T-helper 2 cell treated with Interferon-gamma antibody and Interleukin-4, amounts not matched to agents 5 μg/mL and 100 μg/mL, for 36 hours (primary cell): Measurements from ENCODE around the gene PAX2.

Experiments used
- DNase-seq: peaks from one replicate; pipeline ENCODE4 v3.0.0; 2021; ENCODE audit warnings: low spot score
- H3K27ac Mint-ChIP-seq: one replicate; pipeline ENCODE4 v1.8.0; 2021; ENCODE audit warnings: mild to moderate bottlenecking, mixed read lengths
- H3K27me3 Mint-ChIP-seq: one replicate; pipeline ENCODE4 v1.8.0; 2021; ENCODE audit warnings: low read depth, mixed read lengths
- H3K36me3 Mint-ChIP-seq: one replicate; pipeline ENCODE4 v1.8.0; 2021; ENCODE audit warnings: low read depth, mixed read lengths
- H3K4me1 Mint-ChIP-seq: one replicate; pipeline ENCODE4 v1.8.0; 2021; ENCODE audit warnings: low read depth, mixed read lengths
- H3K4me3 Mint-ChIP-seq: one replicate; pipeline ENCODE4 v1.8.0; 2022; ENCODE audit warnings: mild to moderate bottlenecking, moderate library complexity, mixed read lengths
- H3K9me3 Mint-ChIP-seq: one replicate; pipeline ENCODE4 v1.8.0; 2021; ENCODE audit warnings: mixed read lengths

Gene PAX2

GRCh38 chr10:100715101-100715444, 30.3 kb upstream of the PAX2 start:
- Mint-ChIP-seq H3K36me3 (no peaks in the 10 kb centered on the region), H3K9me3 (no peaks in the 10 kb centered on the region), H3K27me3 (peaks cover 88% of the 10 kb centered on the region), H3K4me1 (peaks cover 4% of the 10 kb centered on the region), H3K4me3 (no peak overlapping the region), H3K27ac (no peak overlapping the region)
- DNase-seq = no peak

- Mint-ChIP-seq H3K4me3 (no peak overlapping the region), H3K27ac (no peak overlapping the region), H3K36me3 (no peaks in the 10 kb centered on the region), H3K27me3 (peaks cover 90% of the 10 kb centered on the region), H3K9me3 (no peaks in the 10 kb centered on the region), H3K4me1 (peaks cover 4% of the 10 kb centered on the region)
- DNase-seq = no peak
Observed at GRCh38 chr10:100715445-100716385, 29.7 kb upstream of the PAX2 start.

- H3K4me3 Mint-ChIP-seq = no peak overlapping the region
- no peak for DNase-seq
- H3K4me1 Mint-ChIP-seq = peaks cover 4% of the 10 kb centered on the region
- H3K27ac Mint-ChIP-seq = no peak overlapping the region
- H3K9me3 Mint-ChIP-seq = no peaks in the 10 kb centered on the region
- no peaks in the 10 kb centered on the region for H3K36me3 Mint-ChIP-seq
- H3K27me3 Mint-ChIP-seq = peaks cover 86% of the 10 kb centered on the region
Observed at GRCh38 chr10:100717166-100717565, 28.2 kb upstream of the PAX2 start.

GRCh38 chr10:100718197-100718742, 27.1 kb upstream of the PAX2 start:
- Mint-ChIP-seq H3K9me3 (no peaks in the 10 kb centered on the region), H3K36me3 (no peaks in the 10 kb centered on the region), H3K27me3 (peaks cover 82% of the 10 kb centered on the region), H3K4me1 (peaks cover 4% of the 10 kb centered on the region), H3K27ac (no peak overlapping the region), H3K4me3 (no peak overlapping the region)
- no peak for DNase-seq

GRCh38 chr10:100723180-100723579, 22.2 kb upstream of the PAX2 start:
- peaks cover 83% of the 10 kb centered on the region for H3K27me3 Mint-ChIP-seq
- H3K36me3 Mint-ChIP-seq = no peaks in the 10 kb centered on the region
- H3K27ac Mint-ChIP-seq = peak overlapping the region; percentile 5
- no peaks in the 10 kb centered on the region for H3K9me3 Mint-ChIP-seq
- H3K4me3 Mint-ChIP-seq = no peak overlapping the region
- DNase-seq = no peak
- H3K4me1 Mint-ChIP-seq = no peaks in the 10 kb centered on the region

- H3K36me3 Mint-ChIP-seq = no peaks in the 10 kb centered on the region
- H3K9me3 Mint-ChIP-seq = no peaks in the 10 kb centered on the region
- H3K4me3 Mint-ChIP-seq = no peak overlapping the region
- H3K4me1 Mint-ChIP-seq = no peaks in the 10 kb centered on the region
- peaks cover 83% of the 10 kb centered on the region for H3K27me3 Mint-ChIP-seq
- no peak for DNase-seq
- no peak overlapping the region for H3K27ac Mint-ChIP-seq
Observed at GRCh38 chr10:100723770-100724530, 21.4 kb upstream of the PAX2 start.

- Mint-ChIP-seq H3K4me1 (no peaks in the 10 kb centered on the region), H3K9me3 (no peaks in the 10 kb centered on the region), H3K36me3 (no peaks in the 10 kb centered on the region), H3K27me3 (peaks cover 83% of the 10 kb centered on the region), H3K4me3 (no peak overlapping the region), H3K27ac (no peak overlapping the region)
- no peak for DNase-seq
Observed at GRCh38 chr10:100724531-100725027, 20.8 kb upstream of the PAX2 start.

GRCh38 chr10:100725071-100725471, 20.3 kb upstream of the PAX2 start:
- Mint-ChIP-seq H3K9me3 (no peaks in the 10 kb centered on the region), H3K27me3 (peaks cover 83% of the 10 kb centered on the region), H3K4me3 (no peak overlapping the region)

GRCh38 chr10:100725869-100726426, 19.4 kb upstream of the PAX2 start:
- DNase-seq = no peak
- Mint-ChIP-seq H3K4me3 (no peak overlapping the region), H3K4me1 (peaks cover 3% of the 10 kb centered on the region), H3K36me3 (no peaks in the 10 kb centered on the region), H3K9me3 (no peaks in the 10 kb centered on the region), H3K27ac (no peak overlapping the region), H3K27me3 (peaks cover 82% of the 10 kb centered on the region)

More at GRCh38 chr10:100725071-100725471, 20.3 kb upstream of the PAX2 start:
- Mint-ChIP-seq H3K4me1 (peaks cover under 1% of the 10 kb centered on the region), H3K27ac (no peak overlapping the region), H3K36me3 (no peaks in the 10 kb centered on the region)
- no peak for DNase-seq

GRCh38 chr10:100727808-100728207, 17.6 kb upstream of the PAX2 start:
- no peak for DNase-seq
- Mint-ChIP-seq H3K36me3 (no peaks in the 10 kb centered on the region), H3K27me3 (peaks cover 89% of the 10 kb centered on the region), H3K4me3 (no peak overlapping the region), H3K27ac (no peak overlapping the region), H3K4me1 (peaks cover 10% of the 10 kb centered on the region), H3K9me3 (no peaks in the 10 kb centered on the region)

GRCh38 chr10:100728928-100729861, 16.2 kb upstream of the PAX2 start:
- DNase-seq = no peak
- peaks cover 90% of the 10 kb centered on the region for H3K27me3 Mint-ChIP-seq
- peak overlapping the region; percentile 13 for H3K27ac Mint-ChIP-seq
- peaks cover 10% of the 10 kb centered on the region for H3K4me1 Mint-ChIP-seq
- peak overlapping the region; percentile 9 for H3K4me3 Mint-ChIP-seq
- no peaks in the 10 kb centered on the region for H3K36me3 Mint-ChIP-seq
- H3K9me3 Mint-ChIP-seq = no peaks in the 10 kb centered on the region

- Mint-ChIP-seq H3K36me3 (no peaks in the 10 kb centered on the region), H3K4me3 (peak overlapping the region; percentile 56), H3K9me3 (no peaks in the 10 kb centered on the region), H3K27ac (no peak overlapping the region), H3K4me1 (peaks cover 10% of the 10 kb centered on the region), H3K27me3 (peaks cover 96% of the 10 kb centered on the region)
- DNase-seq = no peak
Observed at GRCh38 chr10:100729862-100730724, 15.3 kb upstream of the PAX2 start.
